ENCODE measurements around the gene SRD5A3.
"Not testable (repeated sequence)": the region's sequence is repeated elsewhere in the genome, so short reads cannot be mapped to it uniquely, and the experiment has no call there.

Gene SRD5A3

DNA sequence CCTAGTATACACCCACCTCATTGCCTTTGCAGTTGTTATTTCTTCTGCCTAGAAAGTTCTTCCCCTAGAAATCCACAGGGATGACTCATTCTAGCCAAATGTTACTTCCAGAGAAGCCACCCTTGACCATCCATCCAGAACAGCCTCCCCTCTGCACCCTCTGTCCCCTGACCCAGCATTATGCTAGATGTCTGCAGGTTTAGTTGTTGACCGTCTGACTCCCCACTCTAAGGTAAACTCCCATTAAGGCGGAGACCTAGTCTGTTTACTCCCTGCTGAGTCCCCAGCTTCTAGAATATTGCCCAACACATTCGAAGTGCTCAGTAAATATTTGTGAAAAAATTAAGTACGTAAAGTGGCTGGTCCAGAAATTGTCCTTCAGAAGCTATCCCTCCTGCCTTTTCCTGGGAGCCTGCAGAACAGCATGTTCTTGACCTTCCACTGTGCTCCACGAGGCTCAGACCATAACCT lies 11.0 kb downstream of the SRD5A3 start:
- no peak overlapping the region for H3K27ac ChIP-seq
- TF ChIP-seq, protein P1, sequence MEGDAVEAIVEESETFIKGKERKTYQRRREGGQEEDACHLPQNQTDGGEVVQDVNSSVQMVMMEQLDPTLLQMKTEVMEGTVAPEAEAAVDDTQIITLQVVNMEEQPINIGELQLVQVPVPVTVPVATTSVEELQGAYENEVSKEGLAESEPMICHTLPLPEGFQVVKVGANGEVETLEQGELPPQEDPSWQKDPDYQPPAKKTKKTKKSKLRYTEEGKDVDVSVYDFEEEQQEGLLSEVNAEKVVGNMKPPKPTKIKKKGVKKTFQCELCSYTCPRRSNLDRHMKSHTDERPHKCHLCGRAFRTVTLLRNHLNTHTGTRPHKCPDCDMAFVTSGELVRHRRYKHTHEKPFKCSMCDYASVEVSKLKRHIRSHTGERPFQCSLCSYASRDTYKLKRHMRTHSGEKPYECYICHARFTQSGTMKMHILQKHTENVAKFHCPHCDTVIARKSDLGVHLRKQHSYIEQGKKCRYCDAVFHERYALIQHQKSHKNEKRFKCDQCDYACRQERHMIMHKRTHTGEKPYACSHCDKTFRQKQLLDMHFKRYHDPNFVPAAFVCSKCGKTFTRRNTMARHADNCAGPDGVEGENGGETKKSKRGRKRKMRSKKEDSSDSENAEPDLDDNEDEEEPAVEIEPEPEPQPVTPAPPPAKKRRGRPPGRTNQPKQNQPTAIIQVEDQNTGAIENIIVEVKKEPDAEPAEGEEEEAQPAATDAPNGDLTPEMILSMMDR (conservative IDR thresholded peaks at IDR 0.05): no peak

DNA sequence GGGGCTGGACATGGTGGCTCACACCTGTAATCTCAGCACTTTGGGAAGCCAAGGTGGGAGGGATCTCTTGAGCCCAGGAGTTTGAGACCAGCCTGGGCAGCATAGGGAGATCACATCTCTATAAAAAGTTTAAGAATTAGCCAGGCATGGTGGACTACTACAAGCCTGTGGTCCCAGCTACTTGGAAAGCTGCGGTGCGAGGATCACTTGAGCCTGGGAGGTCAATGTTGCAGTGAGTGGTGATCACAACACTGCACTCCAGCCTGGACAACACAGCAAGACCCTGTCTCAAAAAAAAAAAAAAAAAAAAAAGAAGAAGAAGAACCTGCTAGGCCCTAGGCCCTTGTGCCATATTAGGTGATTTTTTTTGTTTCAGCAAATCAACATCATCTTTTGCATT lies 12.2 kb downstream of the SRD5A3 start:
- TF ChIP-seq, protein P1 (conservative IDR thresholded peaks at IDR 0.05): no peak
- H3K27ac ChIP-seq: no peak overlapping the region

DNA sequence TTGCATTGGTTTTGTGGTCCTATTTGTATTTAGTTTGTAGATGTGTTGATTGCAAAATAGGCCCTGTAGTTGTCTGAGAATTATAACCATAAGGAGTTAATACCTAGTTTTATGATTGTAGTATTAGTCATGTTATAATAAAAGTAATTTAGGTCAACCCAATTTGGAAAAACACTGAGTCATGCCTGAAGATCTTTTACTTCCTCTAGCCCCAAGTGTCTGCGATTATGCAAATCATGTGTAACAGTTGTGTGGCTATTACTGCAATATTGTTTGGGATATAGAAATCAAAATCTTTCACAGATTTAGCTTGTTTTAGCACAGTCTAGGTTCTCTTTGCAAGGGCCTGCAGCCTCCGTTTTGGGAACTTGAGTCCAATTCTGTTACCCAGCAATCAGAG lies 12.6 kb downstream of the SRD5A3 start:
- TF ChIP-seq, protein P1 (conservative IDR thresholded peaks at IDR 0.05): no peak

DNA sequence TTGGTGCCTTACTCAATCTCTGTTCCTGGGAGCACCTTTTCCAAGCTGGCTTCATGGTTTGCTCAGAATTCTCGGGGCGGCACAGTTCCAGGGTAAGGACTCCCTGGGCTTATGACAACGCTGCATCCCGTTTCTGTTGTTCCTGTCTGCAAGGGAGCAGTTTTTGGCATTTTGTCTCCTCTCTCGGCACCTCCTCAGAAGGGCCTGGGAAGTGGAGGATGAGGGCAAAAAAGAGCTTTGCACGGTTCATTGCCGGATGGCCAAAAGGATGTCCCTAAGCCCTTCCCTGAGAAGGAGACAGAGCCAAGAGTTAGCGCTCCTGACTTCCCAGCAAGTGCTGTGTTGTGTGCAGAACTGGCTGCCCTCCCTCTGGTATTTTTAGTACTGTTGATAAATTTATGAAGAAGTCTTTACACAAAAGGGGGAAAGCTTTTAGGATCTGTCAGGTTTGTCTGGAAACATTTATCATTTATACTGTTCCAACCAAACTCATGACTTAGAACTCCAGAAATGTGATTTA lies 13.4 kb downstream of the SRD5A3 start:
- TF ChIP-seq, protein P1 (conservative IDR thresholded peaks at IDR 0.05): no peak
- no peak overlapping the region for H3K27ac ChIP-seq

More for the DNA sequence above, 12.6 kb downstream of the SRD5A3 start:
- H3K27ac ChIP-seq: no peak overlapping the region

DNA sequence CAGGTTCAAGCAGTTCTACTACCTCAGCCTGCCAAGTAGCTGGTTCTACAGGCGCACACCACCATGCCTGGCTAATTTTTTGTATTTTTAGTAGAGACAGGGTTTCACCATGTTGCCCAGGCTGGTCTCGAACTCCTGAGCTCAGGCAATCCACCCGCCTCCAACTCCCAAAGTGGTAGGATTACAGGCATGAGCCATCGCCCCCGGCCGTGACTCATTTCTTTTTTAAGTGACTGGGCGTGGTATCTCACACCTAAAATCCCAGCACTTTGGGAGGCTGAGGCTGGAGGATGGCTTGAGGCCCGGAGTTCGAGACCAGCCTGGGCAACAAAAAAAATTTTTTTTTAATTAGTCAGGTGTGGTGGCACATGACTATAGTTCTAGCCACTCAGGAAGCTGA lies 16.9 kb downstream of the SRD5A3 start:
- not testable (repeated sequence) for H3K27ac ChIP-seq

DNA sequence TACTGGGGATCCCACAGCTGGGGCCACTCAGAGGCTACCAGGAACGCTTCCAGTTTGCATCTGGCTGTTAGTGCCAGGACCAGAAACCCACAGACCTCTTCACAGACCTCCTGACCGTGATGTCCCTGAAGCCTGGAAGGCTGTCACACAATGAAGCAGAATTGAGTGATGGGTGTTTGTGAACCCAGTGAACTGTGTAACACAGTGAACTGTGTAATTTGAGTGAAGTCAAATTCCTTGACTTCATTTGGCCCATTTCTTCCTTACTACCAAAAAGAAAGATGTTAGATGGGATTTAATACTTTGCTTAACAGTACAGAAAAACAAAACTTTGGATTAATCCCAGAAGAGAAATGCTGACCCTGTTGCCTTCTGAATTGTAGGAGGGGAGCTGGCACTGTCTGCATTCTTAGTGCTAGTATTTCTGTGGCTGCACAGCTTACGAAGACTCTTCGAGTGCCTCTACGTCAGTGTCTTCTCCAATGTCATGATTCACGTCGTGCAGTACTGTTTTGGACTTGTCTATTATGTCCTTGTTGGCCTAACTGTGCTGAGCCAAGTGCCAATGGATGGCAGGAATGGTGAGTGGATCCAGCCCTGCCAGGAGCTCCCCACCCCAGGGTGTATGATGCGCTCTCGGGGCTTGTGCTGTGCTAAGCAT lies 17.8 kb downstream of the SRD5A3 start:
- no peak overlapping the region for H3K27ac ChIP-seq
- TF ChIP-seq, protein P1 (conservative IDR thresholded peaks at IDR 0.05): no peak

DNA sequence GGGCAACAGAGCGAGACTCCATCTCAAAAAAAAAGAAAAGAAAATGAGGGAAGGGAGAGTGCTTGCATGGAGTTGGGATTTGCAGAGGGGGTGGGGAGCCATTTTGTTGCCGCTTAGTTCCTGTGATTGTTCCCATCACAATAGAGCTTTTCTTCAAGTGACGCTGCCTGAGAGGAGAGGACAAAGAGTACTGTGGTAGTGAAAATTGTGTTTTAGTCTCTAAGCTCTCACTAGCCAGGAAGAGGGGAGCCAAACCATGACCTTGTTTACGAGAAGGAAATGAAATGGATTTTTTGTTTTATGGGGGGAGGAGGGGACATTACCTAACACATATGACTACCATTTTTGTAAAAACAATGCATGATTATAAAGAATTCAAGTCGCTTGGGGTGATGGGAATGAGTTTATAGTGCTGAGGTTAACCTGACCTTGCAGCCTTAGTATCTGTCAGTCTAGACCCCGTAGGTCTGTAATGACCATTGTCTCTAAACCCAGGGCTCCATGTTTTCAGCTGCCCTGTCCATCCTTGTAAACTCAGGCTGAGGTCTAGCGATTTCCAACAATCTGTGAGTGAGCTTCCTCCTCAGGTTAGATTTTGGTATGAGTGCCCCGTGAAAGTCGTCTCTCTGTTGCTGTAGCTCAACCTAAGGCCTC lies 18.8 kb downstream of the SRD5A3 start:
- TF ChIP-seq, protein P1 (conservative IDR thresholded peaks at IDR 0.05): no peak
- H3K27ac ChIP-seq: no peak overlapping the region

DNA sequence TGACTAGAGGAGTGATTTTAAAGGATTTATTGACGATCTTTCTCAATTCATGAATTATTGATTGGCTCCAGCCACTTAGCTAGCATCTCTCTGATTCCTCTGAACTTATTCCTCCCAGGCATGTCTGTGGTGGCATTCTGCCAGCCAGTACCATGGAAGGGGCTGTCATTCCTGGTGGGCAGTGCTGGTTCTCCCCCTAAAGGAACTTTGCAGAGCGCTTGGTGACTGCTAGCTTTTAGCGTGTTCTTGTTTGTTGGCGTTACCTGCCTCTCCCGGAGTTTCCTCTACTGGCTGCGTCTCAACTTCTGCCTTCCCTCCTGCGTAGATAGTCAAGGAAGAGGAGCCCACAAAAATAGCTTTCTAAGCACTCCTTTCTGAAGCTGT lies 19.3 kb downstream of the SRD5A3 start:
- TF ChIP-seq, protein P1 (conservative IDR thresholded peaks at IDR 0.05): no peak
- no peak overlapping the region for H3K27ac ChIP-seq

All from VCaP (cell line).